Measurements from ENCODE around the gene CTDSPL.

- TF ChIP-seq CTCF (IDR thresholded peaks at IDR 0.05; ENCODE audit: insufficient read depth, low read length) (no peak), POLR2AphosphoS5 (IDR thresholded peaks at IDR 0.05; ENCODE audit: low read depth) (no peak), GABPA (IDR thresholded peaks at IDR 0.05; ENCODE audit: low read depth) (no peak), SPI1 (IDR thresholded peaks at IDR 0.05; ENCODE audit: borderline replicate concordance, low read depth) (no peak), REST (IDR thresholded peaks at IDR 0.05; ENCODE audit: insufficient replicate concordance, low read depth) (no peak)
These were observed 156.0 kb downstream of the CTDSPL start for GRCh38 chr3:38017445-38018295.

All from HL-60 (cell line).